GM21723 (cell line): Measurements from ENCODE around the gene PIK3C2B.
"Not testable (repeated sequence)": the region's sequence is repeated elsewhere in the genome, so short reads cannot be mapped to it uniquely, and the experiment has no call there.

Experiments used
- ATAC-seq: cut with Tn5 transposase; IDR thresholded peaks from one replicate; pipeline ENCODE4 v1.9.1; 2021; ENCODE audit warnings: mild to moderate bottlenecking, moderate library complexity; ENCODE audit not compliant: unreplicated experiment

The PIK3C2B gene

GRCh38 chr1:204494281-204495077 lies at the start of gene PIK3C2B:
Gene PIK3C2B, minus strand, starts transcription at chr1:204494805. Its CDS starts 25,003 bp downstream, at chr1:204469802.
- ATAC-seq, result peak; percentile 74

DNA sequence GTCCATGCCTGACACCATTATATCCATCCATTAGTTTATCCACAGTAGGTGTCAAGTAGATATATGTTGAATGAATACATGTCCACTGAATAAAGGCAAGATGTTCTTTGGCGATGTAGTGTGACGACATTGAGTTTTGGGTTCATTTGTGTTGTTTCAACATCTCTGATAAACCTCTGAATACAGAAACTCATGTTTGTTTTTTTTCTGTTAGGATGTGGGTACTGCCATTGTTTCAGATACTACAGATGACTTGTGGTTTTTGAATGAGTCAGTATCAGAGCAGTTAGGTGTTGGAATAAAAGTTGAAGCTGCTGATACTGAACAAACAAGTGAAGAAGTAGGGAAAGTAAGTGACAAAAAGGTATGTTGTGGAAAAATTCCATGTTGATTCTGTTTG lies 49.7 kb upstream of the PIK3C2B start:
- ATAC-seq, result peak; percentile 76

DNA sequence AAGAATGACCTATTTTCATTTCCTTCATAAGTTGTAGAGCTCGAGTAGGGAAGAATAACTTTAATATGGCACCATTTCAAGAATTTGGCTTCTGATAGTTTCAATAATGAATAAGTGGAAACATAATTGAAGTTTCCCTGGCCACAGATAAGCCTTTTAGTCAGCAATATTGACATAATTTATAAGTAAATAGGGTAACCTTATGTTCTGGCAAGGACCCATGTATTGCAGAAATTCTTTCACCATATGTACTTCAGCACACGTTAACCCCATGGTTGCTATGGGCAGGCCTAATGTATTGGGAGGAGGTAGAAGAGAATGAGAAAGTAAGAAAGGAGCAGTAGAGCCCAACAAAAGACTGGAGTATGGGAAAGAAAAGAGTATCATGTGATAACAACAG lies 47.0 kb upstream of the PIK3C2B start:
- no peak for ATAC-seq

DNA sequence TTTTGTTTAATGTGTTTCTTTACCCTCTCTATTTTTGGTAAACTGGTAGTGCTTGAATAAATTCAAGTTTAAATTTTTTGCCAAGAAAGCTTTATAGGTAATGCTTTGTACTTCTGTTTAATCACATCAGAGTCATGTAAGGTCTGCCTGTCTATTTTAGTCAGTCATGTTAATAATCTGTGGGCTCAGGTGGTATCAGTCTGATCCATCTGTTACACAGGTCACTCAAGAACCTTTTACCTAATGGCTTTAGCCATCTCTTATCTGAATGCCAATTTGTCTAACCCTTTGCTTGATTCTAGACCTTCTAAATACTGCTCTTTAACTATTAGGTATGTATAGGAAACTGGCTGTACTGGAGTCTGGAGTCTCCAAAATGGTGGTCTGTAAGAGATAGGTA lies 38.2 kb upstream of the PIK3C2B start:
- no peak for ATAC-seq

- ATAC-seq, result peak; percentile 84
Measured at GRCh38 chr1:204530932-204531331, 36.3 kb upstream of the PIK3C2B start.

DNA sequence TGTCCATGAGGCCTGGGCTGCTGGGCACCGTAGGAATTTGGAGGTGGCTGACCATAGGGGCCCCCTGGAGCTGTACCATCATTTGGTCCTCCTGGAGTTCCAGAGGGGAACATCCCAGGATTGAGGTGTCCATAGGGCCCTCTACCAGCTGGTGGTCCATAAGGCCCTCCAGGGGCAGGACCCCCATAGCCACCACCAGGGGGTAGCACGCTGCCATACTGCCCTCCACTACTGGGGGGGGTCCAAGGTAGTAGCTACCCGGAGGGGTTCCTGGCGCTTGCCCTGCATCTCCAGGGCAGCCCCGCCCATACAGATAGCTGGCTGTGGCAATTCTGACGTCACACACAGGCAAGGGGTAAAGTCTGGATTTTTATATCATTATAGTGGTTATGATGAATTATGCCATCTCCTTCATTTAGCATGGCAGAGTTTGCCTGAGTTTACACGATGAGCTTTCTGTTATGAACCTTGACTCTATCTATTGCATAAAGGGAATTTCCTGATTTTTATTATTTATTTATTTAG lies 34.8 kb upstream of the PIK3C2B start:
- no peak for ATAC-seq

- ATAC-seq, result no peak
Measured at GRCh38 chr1:204528677-204529076, 34.1 kb upstream of the PIK3C2B start.

GRCh38 chr1:204528241-204528640 lies 33.6 kb upstream of the PIK3C2B start:
- no peak for ATAC-seq

DNA sequence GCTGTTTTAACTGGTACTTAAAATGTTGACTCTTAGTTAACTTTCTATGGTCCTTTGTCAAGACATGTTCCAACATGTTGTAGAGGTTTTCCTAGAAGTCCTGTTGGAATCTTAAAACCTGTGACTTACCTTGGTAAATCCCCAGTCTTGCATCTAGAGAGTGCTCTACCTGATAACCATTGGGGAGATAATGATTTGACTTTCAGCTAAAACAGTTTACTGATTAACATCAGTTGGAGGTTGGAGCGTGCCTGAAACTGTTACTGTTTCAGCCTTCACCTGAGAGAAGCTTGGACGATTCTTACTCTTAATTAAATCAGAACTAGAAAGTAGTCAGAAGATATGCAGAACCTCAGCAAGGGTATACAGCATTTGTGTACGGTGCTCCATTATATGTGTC lies 30.4 kb upstream of the PIK3C2B start:
- ATAC-seq, result no peak

GRCh38 chr1:204523605-204524215 lies 29.1 kb upstream of the PIK3C2B start:
- ATAC-seq, result no peak

DNA sequence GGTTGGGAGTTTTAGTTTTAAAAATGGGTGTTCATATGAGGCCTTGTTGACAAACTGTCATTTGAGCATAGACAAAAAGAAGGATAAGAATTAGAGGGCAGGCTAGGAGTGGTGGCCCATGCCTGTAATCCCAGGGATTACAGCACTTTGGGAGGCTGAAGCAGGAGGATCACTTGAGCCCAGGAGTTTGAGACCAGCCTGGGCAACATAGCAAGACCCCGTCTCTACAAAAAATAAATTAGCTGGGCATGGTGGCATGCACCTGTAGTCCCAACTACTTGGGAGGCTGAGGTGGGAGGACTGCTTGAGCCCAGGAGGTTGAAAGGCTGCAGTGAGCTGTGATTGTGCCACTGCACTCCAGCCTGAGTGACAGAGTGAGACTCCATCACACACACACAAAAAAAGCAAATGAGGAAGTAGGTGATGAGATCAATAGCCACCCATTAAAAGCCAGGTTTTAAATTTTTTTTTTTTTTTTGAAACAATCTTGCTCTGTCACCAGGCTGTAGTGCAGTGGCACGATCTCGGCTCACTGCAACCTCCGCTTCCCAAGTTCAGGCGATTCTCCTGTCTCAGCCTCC lies 27.4 kb upstream of the PIK3C2B start:
- not testable (repeated sequence) for ATAC-seq

DNA sequence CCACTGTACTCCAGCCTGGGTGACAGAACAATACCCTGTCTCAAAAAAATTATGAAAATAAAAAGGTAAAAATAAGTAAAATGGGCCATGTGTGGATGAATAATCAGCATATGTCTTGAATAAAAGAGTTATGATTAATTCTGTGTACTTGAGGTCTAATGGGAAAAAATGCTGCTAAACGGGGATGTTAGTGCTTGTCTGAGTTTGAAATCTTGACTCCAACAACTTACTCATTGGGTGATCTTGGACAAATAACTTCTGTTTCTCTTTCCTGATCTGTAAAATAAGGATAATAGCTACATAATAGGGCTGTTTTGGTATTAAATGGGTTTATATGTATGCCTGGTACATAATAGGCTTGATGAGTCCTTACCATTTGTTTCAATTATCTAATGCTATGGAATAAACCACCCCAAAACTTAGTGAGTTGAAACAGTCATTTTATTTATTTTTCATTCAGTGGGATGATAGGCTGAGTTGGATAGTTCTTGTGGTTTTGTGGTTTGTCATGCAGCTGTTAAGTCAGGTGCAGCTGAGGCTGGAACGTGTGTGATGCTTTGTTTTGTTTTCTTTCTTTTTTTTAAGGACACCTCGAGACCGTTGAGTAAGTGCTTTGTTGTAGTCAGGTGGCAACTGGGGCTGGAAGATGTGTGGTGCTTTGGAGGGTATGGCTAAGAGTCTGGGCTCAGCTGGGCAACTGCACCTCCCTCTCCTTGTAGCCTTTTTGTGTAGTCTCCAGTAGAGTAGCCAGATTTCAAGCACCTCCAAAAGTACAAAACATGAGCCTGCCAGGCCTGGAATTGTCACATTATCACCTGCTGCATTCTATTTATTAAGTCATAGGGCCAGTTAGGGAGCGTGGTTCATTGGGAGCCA lies 26.5 kb upstream of the PIK3C2B start:
- peak; percentile 63 for ATAC-seq

DNA sequence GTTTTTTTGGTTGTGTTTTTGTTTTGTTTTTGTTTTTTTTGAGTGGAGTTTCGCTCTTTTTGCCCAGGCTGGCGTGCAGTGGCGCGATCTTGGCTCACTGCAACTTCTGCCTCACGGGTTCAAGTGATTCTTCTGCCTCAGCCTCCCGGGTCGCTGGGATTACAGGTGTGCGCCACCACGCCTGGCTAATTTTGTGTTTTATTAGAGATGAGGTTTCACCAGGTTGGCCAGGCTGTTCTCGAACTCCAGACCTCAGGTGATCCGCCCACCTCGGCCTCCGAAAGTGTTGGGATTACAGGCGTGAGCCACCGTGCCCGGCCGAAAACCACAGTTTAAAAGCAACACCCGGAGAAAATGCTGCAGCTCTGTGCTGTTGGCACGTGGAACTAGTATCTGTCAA lies 22.8 kb upstream of the PIK3C2B start:
- ATAC-seq, result not testable (repeated sequence)

DNA sequence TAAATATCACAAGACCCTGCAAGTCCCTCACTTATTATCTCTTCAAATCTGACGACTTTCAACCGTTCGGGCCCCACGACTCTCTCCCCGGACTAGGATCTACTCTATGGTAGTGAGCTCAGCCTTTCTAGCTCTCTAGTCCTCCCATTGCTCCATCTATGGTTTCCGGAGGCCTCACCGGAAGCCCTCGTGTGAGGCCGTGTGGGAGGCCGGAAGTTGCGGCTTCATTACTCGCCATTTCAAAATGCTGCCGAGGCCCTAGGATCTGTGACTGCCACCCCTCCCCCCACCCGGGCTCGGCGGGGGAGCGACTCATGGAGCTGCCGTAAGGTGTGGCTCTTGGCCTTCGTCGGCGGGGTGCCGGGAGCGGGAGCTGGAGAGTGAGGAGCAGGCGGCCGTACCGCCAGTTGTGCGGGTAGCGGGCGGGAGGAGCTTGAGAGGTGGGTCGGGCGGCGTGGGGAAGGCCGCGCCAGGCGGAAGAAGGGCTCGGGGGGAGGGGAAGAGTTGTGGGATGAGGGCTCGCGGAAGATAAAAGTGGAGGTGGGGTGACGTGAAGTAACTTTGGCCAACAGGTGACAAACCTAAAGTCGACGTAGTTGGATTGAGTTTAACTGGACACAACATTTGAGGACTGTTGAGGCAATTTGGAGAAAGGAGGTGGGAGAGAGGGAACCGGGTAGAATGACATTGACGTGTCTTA lies 21.7 kb upstream of the PIK3C2B start, which contains the start of gene MDM4:
Gene MDM4 (plus strand): TSS at position 227 of the 700 bp plus-strand sequence. CDS start 9,113 bp downstream, outside the sequence.
- ATAC-seq, result peak; percentile 74

DNA sequence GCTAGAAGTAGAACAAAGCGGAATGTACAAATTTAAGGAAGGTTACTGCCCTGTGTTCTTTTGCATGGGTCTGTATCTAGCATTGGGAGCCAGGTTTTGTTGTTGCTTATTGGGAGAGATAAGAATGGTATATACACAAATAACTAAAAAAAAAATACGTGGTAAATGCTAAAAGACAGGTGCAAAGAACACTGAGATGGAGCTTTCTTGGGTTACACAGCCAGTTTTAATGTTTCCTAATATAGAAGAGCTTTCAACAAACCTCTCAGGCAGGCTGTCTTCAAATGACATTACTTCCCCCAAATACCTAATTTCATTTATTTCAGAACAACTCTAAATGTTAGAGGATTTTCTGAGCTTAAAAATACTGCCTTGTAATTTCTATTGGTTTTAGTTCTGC lies 20.2 kb upstream of the PIK3C2B start:
- no peak for ATAC-seq

- ATAC-seq, result peak; percentile 43
Measured at GRCh38 chr1:204513117-204513716, 18.6 kb upstream of the PIK3C2B start.

GRCh38 chr1:204511366-204511765 lies 16.8 kb upstream of the PIK3C2B start:
- ATAC-seq, result no peak

- ATAC-seq, result no peak
Measured at GRCh38 chr1:204509186-204509635, 14.6 kb upstream of the PIK3C2B start.

- peak; percentile 11 for ATAC-seq
Measured at GRCh38 chr1:204507317-204508105, 12.9 kb upstream of the PIK3C2B start.
